Lower lobe of right lung (tissue), 2 donors: ENCODE data around the gene EGFL8. TPM values are rescaled to one million over a fixed set of nuclear protein-coding genes. Genes with fewer than 3 reads are reported as not detected.
"Not testable (repeated sequence)": the region's sequence is repeated elsewhere in the genome, so short reads cannot be mapped to it uniquely, and the experiment has no call there.

ENCODE experiments used
- ATAC-seq, 2 donors: fragments of 200-7000 bp; cut with Tn5 transposase; one replicate each; pipeline ENCODE4 v1.9.1; 2020 to 2022; ENCODE audit warnings: mild to moderate bottlenecking in 2 of 2, moderate library complexity in 2 of 2
- DNase-seq: peaks from one replicate; pipeline ENCODE4 v3.0.0-alpha.2; 2020
- H3K27ac ChIP-seq: fragments of 200-600 bp; one replicate; pipeline ENCODE4 v1.8.0; 2022
- H3K27me3 ChIP-seq: fragments of 200-600 bp; one replicate; pipeline ENCODE4 v1.8.0; 2022; ENCODE audit warnings: low read depth
- H3K36me3 ChIP-seq: fragments of 200-600 bp; one replicate; pipeline ENCODE4 v1.8.0; 2022; ENCODE audit warnings: mild to moderate bottlenecking
- H3K4me1 ChIP-seq: fragments of 200-600 bp; one replicate; pipeline ENCODE4 v1.8.0; 2022
- H3K4me3 ChIP-seq: fragments of 200-600 bp; one replicate; pipeline ENCODE4 v1.8.0; 2022; ENCODE audit warnings: mild to moderate bottlenecking
- H3K9me3 ChIP-seq: fragments of 200-600 bp; one replicate; pipeline ENCODE4 v1.8.0; 2022
- CTCF ChIP-seq: fragments of 200-600 bp; IDR thresholded peaks from one replicate; pipeline ENCODE4 v1.8.0; 2022; ENCODE audit warnings: antibody characterized with exemption, mild to moderate bottlenecking
- intact Hi-C: fragments of 100-400 bp; cut with DNase I; formaldehyde crosslinking; loops from one replicate; pipeline ENCODE4 v1.11.0; 2022
- total RNA-seq: library from RNA; stranded (reverse); fragmentation: NEBNext Ultra II Directional; extraction: Animal tissue kit (Norgen Biotek cat#: 25700); gene quantifications from one replicate; pipeline ENCODE4 v1.2.1, GENCODE V29; 2021
- donor health status: DM: no; HTN: yes; CAD: no; lungs with severe emphysema.

Gene EGFL8
- total RNA-seq, 1 donor from 2014 or later: 13.4 TPM

DNA sequence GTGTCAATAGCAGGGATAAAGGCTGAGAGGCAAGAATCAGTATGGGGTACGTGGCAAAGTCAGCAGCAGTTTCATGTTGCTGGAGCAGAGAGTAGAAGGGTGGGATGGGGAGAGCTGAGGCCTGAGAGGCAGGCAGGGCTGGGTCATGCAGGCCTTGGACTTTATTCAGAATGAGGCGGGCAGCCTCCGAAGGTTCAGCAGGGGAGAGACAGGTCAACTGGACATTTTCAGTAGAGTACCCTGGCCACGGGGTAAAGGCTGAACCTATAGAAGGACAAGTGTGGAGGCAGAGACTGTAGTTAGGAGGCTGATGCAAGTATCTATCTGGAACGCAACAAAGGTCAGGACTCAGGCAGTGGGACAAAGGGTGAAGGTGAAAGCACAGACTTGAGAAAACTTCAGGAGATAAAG lies 45.8 kb downstream of the EGFL8 start:
- H3K36me3 ChIP-seq: peaks cover 12% of the 10 kb centered on the region
- H3K9me3 ChIP-seq: no peaks in the 10 kb centered on the region
- no peak overlapping the region for H3K4me3 ChIP-seq
- no peaks in the 10 kb centered on the region for H3K27me3 ChIP-seq
- H3K27ac ChIP-seq: no peak overlapping the region
- no peak for TF ChIP-seq CTCF
- DNase-seq: no peak
- no peaks in the 10 kb centered on the region for H3K4me1 ChIP-seq
- intact Hi-C loops: no loop called here
- ATAC-seq: no peak

GRCh38 chr6:32211432-32211831 lies 47.0 kb downstream of the EGFL8 start:
- peaks cover 12% of the 10 kb centered on the region for H3K36me3 ChIP-seq
- H3K27ac ChIP-seq, DNase-seq, intact Hi-C loops, H3K9me3 ChIP-seq, H3K4me3 ChIP-seq, H3K27me3 ChIP-seq, H3K4me1 ChIP-seq, ATAC-seq: not testable (repeated sequence)

GRCh38 chr6:32212076-32212760 lies 47.8 kb downstream of the EGFL8 start:
- TF ChIP-seq CTCF: no peak
- ATAC-seq (peak in 1 of 2 donors; percentile 14), DNase-seq (no peak)
- no peak overlapping the region for H3K27ac ChIP-seq
- no peaks in the 10 kb centered on the region for H3K27me3 ChIP-seq
- H3K9me3 ChIP-seq: no peaks in the 10 kb centered on the region
- H3K4me3 ChIP-seq: no peak overlapping the region
- intact Hi-C loops: no loop called here
- peaks cover 15% of the 10 kb centered on the region for H3K36me3 ChIP-seq
- no peaks in the 10 kb centered on the region for H3K4me1 ChIP-seq

GRCh38 chr6:32213649-32214048 lies 49.3 kb downstream of the EGFL8 start:
- no peaks in the 10 kb centered on the region for H3K9me3 ChIP-seq
- TF ChIP-seq CTCF: no peak
- no peak overlapping the region for H3K27ac ChIP-seq
- peaks cover 18% of the 10 kb centered on the region for H3K36me3 ChIP-seq
- H3K4me3 ChIP-seq: no peak overlapping the region
- DNase-seq (no peak), ATAC-seq (no peak)
- H3K27me3 ChIP-seq: no peaks in the 10 kb centered on the region
- H3K4me1 ChIP-seq: no peaks in the 10 kb centered on the region
- intact Hi-C loops: no loop called here

GRCh38 chr6:32214126-32214525 lies 49.7 kb downstream of the EGFL8 start:
- H3K27me3 ChIP-seq: no peaks in the 10 kb centered on the region
- H3K36me3 ChIP-seq: peaks cover 17% of the 10 kb centered on the region
- no peak for DNase-seq
- H3K9me3 ChIP-seq: no peaks in the 10 kb centered on the region
- H3K4me3 ChIP-seq: no peak overlapping the region
- no peak overlapping the region for H3K27ac ChIP-seq
- TF ChIP-seq CTCF: no peak
- no peak for ATAC-seq
- no peaks in the 10 kb centered on the region for H3K4me1 ChIP-seq
- intact Hi-C loops: no loop called here

- Histone ChIP-seq H3K9me3 (no peaks in the 10 kb centered on the region), H3K36me3 (peaks cover 23% of the 10 kb centered on the region), H3K4me1 (no peaks in the 10 kb centered on the region), H3K27ac (no peak overlapping the region), H3K4me3 (no peak overlapping the region), H3K27me3 (no peaks in the 10 kb centered on the region)
- ATAC-seq: no peak
- intact Hi-C loops: no loop called here
- no peak for TF ChIP-seq CTCF
- no peak for DNase-seq
Measured at GRCh38 chr6:32215617-32216016, 51.2 kb downstream of the EGFL8 start.
